GM19239 (cell line): ENCODE data around the gene NANP.

Source experiments
- DNase-seq: peaks from one replicate; pipeline ENCODE4 v3.0.0; 2011; ENCODE audit warnings: low spot score; ENCODE audit not compliant: insufficient read length
- FAIRE-seq: peaks from 2 replicates; lab custom pipeline; 2011; peaks lifted over from hg19 to GRCh38; lab: Jason Lieb, UNC

NANP gene

DNA sequence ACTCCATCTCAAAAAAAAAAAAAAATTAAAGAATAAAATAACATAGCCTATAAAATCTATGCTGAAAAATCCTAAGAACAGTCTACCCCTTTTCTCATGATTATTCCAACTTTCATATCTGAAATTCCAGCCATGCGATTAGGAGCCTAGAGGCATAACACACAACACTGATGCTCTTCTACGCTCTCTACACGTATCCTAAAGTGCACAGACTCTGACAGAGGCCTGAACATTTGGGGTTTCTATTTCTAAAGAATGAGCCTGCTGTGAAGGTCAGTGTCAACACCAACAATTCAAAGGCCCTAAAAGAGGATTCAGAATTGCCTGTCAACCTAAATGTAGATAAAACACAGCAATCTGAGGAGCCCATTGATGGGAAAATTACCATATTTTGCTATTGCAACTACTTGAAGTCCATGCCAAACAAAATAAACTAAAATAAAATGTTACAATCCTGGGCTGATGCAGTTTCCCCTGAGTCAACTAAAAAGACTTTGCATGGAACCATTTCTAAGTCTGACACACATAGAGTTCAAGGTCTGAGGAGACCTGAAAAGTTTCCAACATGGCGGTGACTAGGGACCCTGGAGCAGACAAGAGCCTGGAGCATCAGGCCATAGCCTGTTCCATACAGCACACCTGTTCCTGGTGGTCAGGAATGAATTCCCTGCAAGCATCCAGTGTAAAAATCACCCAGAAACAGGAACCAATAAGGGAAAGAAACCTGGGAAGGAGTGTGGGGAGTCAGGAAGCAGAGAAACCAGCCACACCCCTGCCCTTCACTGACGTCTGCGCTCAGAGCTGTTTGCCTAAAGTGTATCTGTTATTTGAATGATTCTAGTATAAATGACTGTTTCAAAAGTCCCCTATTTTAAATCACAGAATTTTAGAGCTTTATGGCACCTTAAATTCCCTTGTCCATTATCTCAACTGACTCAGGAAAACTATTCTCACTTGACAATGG is 50.2 kb downstream of the NANP start:
- DNase-seq (no peak), FAIRE-seq (no peak)

DNA sequence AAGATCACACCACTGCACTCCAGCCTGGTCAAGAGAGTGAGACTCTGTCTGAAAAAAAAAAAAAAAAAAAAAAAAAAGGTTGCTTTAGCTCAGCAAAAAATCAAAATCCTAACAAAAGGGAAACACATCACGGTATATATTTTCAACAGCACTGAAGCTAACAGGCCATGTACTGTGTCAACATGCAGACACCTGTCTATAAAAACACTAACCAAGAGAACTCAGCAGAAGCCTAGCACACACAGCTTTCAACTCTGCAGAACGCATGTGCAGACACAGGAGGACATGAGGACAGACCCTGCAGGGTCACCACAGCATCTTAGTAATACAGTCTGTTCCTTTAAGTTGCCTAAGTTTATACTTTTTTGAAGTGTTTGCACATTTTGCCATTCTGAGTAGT is 52.0 kb downstream of the NANP start:
- DNase-seq (no peak), FAIRE-seq (no peak)

DNA sequence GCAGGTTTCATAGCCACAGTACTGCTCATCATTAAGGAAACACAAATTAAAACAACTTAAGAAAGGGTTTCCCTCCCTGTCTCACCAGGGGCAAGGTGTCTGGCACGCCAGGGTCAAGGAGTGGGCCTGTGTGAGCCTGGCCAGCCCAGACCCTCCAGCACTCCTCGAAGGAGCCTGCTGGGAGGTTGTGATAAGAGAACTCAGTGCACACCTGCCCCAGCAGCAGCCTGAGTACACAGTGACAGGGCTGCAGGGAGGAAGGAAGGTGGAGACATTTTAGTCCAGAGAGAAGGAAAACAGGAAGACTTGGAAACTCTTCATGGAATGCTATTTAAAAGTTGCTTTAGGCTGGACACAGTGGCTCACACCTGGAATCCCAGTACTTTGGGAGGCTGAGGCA is 52.6 kb downstream of the NANP start:
- no peak for DNase-seq
- no peak for FAIRE-seq

DNA sequence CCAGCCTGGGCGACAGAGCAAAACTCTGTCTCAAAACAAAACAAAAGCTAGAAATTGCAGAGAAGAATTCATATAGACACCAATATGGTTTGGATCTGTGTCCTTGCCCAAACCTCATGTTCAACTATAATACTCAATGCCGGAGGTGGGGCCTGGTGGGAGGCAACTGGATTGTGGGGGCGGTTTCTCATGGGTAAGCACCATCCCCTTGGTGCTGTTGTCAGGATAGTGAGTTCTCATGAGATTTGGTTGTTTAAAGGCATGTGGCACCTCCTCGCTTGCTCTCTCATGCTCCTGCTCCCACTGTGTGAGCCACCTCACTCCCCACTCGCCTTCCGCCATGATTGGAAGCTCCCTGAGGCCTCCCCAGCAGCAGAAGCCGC is 53.7 kb downstream of the NANP start:
- DNase-seq (no peak), FAIRE-seq (no peak)

DNA sequence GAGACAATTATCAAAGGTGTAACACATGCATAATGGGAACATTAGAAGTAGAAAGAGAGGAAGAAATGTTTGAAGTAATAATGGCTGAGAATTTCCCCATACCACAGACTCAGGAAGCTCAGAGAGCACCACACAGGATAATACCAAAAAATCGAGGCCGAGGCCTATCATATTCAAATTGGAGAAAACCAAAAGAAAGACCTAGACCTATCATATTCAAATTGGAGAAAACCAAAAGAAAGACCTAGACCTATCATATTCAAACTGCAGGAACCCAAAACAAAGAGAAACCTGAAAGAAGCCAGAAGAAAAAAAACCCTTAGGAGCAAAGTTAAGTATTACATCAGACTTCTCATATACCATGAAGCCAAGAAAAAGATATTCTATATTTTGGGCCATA is 56.5 kb downstream of the NANP start:
- DNase-seq (no peak), FAIRE-seq (no peak)

DNA sequence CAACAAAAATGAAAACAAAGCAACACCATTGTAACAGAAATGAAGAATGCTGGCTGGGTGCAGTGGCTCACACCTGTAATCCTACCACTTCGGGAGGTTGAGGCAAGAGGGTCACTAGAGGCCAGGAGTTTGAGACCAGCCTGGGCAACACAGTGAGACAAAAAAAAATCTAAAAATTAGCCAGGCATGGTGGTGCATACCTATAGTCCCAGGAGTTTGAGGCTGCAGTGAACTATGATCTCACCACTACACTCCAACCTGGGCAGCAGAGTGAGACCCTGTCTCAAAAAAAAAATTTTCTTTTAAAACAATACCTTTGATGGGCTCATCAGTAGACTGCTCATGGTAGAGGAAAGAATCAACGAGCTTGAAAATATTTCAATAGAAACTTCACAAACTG is 57.0 kb downstream of the NANP start:
- FAIRE-seq, result no peak
- DNase-seq, result no peak

DNA sequence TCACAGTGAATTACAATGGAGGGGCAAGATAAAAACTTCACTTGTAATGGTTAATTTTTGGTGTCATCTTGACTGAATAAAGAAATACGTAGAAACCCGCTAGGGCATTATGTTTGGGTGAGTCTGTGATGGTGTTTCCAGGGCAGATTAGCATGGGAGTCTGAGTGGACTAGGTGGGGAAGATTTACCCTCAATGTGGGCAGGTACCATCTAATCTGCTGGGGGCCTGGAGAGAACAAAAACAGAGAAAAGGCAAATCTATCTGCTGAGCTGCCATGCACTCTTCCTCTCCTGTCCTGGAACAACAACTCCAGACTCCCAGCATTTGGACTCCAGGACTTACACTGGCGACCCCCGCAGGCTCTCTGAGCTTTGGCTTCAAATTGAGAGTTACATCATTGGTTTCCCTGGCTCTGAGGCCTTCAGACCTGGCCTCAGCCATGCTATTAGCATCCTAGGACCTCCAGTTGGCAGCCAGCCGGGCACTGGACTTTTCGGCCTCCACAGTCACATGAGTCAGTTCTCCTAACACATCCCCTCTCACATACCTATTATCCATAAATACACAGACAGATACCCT is 58.1 kb downstream of the NANP start:
- FAIRE-seq (no peak), DNase-seq (no peak)

DNA sequence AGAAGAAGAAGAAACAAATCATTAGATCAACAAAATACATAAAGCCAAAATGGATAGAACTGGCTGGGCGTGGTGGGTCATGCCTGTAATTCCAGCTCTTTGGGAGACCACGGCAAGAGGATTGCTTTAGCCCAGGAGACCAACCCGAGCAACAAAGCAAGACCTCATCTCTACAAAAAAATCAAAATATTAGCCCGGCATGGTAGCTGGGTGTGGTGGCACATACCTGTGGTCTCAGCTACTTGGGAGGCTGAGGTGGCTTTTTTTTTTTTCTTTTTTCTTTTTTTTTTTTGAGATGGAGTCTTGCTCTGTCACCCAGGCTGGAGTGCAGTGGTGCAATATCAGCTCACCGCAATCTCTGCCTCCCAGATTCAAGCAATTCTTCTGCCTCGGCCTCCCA is 59.9 kb downstream of the NANP start:
- DNase-seq (no peak), FAIRE-seq (no peak)

DNA sequence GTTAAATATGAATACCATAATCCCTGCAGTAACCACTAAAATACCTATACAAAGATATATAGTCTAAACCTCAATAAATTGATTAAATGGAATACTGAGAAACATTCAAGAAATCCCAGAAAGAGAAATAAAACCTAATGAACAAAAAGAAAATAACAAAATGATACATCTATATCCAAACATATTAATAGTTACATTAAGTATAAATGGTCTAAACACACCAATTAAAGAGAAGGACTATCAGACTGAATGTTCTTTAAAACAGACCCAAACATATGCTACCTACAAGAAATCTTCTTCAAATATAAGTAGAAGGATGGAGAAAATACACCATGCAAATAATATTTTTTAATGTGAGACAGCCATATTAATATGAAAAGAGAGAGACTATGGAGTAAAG is 60.5 kb downstream of the NANP start:
- DNase-seq (no peak), FAIRE-seq (no peak)
